ENCODE data around the gene CEP164. TPM values are rescaled to one million over a fixed set of nuclear protein-coding genes. Genes with fewer than 3 reads are reported as not detected.

CEP164 gene
- total and polyA plus RNA-seq, 9 of the 15 experiments (the other 6 are each of a cell fraction or from before 2014, with no cell fraction given), result 2.1 to 16.5 (median 10.4) TPM

GRCh38 chr11:117385471-117385870, 57.8 kb downstream of the CEP164 start (continued):
- TF ChIP-seq POLR3A (IDR thresholded peaks at IDR 0.05; ENCODE audit: borderline replicate concordance, extremely low read depth, insufficient read depth, insufficient read length), result no peak
- no peak for TF ChIP-seq ZNF644 (tag; IDR thresholded peaks at IDR 0.05; ENCODE audit: low read depth)
- TF ChIP-seq ZFP30 (CRISPR knock-in tag; IDR thresholded peaks at IDR 0.05; ENCODE audit: borderline replicate concordance), result no peak
- no peak for TF ChIP-seq SPI1 (IDR thresholded peaks at IDR 0.05; ENCODE audit: borderline replicate concordance, low read depth, low read length)
- no peak for TF ChIP-seq HMGXB4 (CRISPR knock-in tag; IDR thresholded peaks at IDR 0.05)

DNA sequence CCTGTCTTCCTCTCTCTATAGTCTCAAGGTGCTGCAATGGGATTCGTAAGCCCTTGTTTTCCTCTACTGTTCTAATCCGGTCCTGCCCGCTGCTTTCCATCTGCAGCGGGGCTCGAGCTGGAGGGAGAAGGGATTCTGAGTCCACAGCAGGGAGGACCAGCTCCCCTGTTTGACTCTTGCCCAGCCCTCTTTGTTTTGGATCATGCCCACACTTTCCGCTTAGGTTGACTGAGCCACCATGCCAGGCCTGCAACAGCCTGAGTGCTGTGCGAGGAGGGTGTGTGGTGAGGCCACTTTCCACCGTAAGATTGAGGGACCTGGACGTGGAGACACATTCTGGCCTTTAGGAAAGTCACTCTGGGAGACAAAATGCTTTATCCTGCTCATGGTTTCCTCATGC, 58.3 kb downstream of the CEP164 start:
- Histone ChIP-seq H3K4me3 (no peak overlapping the region), H3K4me1 (replicated peaks in 1 of 2; ENCODE audit: control insufficient read depth in 2 of 2, insufficient read depth in 2 of 2, low read length in 2 of 2) (no peaks in the 10 kb centered on the region), H3K27me3 (ENCODE audit: control insufficient read depth in 2 of 2, insufficient read depth in 2 of 2, low read length in 2 of 2) (no peaks in the 10 kb centered on the region), H3K9ac (ENCODE audit: insufficient read depth in 1 of 2, low read depth in 2 of 2, low read length in 2 of 2) (no peak overlapping the region), H3K27ac (ENCODE audit: extremely low read depth, low read depth, low read length) (no peak overlapping the region), H3K9me3 (replicated peaks; ENCODE audit: control insufficient read depth, insufficient read depth, low read depth, low read length) (no peaks in the 10 kb centered on the region), H2AFZ (ENCODE audit: low read depth, low read length) (no peak overlapping the region), H3K4me2 (ENCODE audit: insufficient read depth, low read length) (no peak overlapping the region), H3K36me3 (ENCODE audit: control insufficient read depth, insufficient read depth, low read length) (no peaks in the 10 kb centered on the region), H4K20me1 (replicated peaks; ENCODE audit: control insufficient read depth, insufficient read depth, low read length) (no peaks in the 10 kb centered on the region; the same call in 1 of the 2 replicates), H3K79me2 (ENCODE audit: control insufficient read depth, insufficient read depth, low read length) (no peaks in the 10 kb centered on the region), H3K9me1 (ENCODE audit: control insufficient read depth, insufficient read depth, low read length) (no peaks in the 10 kb centered on the region)
- FAIRE-seq (no peak), DNase-seq (ENCODE audit: extremely low read depth in 1 of 4, low spot score in 3 of 4) (no peak), ATAC-seq (no peak)
- in situ Hi-C loops (cut with MboI) (no loop called here), intact Hi-C loops (cut with micrococcal nuclease) (no loop called here)
- ChIA-PET POLR2A (no interaction called here), CTCF (ENCODE audit: low intra/inter-chr PET ratio) (no interaction called here)
- TF ChIP-seq FOXA3 (CRISPR knock-in tag; conservative IDR thresholded peaks at IDR 0.05 in 1 of 2, IDR thresholded peaks at IDR 0.05 in 1 of 2), result no peak
- no peak for TF ChIP-seq ZFX (CRISPR knock-in tag; IDR thresholded peaks at IDR 0.05)
- TF ChIP-seq, protein P1, sequence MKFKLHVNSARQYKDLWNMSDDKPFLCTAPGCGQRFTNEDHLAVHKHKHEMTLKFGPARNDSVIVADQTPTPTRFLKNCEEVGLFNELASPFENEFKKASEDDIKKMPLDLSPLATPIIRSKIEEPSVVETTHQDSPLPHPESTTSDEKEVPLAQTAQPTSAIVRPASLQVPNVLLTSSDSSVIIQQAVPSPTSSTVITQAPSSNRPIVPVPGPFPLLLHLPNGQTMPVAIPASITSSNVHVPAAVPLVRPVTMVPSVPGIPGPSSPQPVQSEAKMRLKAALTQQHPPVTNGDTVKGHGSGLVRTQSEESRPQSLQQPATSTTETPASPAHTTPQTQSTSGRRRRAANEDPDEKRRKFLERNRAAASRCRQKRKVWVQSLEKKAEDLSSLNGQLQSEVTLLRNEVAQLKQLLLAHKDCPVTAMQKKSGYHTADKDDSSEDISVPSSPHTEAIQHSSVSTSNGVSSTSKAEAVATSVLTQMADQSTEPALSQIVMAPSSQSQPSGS (CRISPR knock-in tag; IDR thresholded peaks at IDR 0.05), result no peak
- TF ChIP-seq, protein P2, sequence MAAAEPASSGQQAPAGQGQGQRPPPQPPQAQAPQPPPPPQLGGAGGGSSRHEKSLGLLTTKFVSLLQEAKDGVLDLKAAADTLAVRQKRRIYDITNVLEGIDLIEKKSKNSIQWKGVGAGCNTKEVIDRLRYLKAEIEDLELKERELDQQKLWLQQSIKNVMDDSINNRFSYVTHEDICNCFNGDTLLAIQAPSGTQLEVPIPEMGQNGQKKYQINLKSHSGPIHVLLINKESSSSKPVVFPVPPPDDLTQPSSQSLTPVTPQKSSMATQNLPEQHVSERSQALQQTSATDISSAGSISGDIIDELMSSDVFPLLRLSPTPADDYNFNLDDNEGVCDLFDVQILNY (CRISPR knock-in tag; IDR thresholded peaks at IDR 0.05), result no peak
- no peak for TF ChIP-seq HSF4 (CRISPR knock-in tag; IDR thresholded peaks at IDR 0.05; ENCODE audit: borderline replicate concordance)
- no peak for TF ChIP-seq ZNF79 (CRISPR knock-in tag; IDR thresholded peaks at IDR 0.05; ENCODE audit: low read depth)
- TF ChIP-seq SIN3A (IDR thresholded peaks at IDR 0.05; ENCODE audit: borderline replicate concordance in 2 of 2, control insufficient read depth in 1 of 2, low read depth in 2 of 2, low read length in 2 of 2), result no peak
- TF ChIP-seq ZNF449 (CRISPR knock-in tag; IDR thresholded peaks at IDR 0.05), result no peak
- no peak for TF ChIP-seq ZNF174 (CRISPR knock-in tag; IDR thresholded peaks at IDR 0.05)
- TF ChIP-seq MEF2D (tag; conservative IDR thresholded peaks at IDR 0.05; ENCODE audit: low read depth), result no peak
- no peak for TF ChIP-seq MAFF (IDR thresholded peaks at IDR 0.05; ENCODE audit: low read length)
- BruUV-seq (replicated peaks), result no TSS peak
- 41% methylated on average over 5 of the region's 9 CpGs for WGBS (ENCODE audit: insufficient coverage, low coverage, missing lambda C conversion rate)
